ENCODE measurements around the gene KRT35. TPM values are rescaled to one million over a fixed set of nuclear protein-coding genes. Genes with fewer than 3 reads are reported as not detected.

KRT35 gene
- total and polyA plus RNA-seq, 10 of the 15 experiments (the other 5 are each of a cell fraction or from before 2014, with no cell fraction given) = not detected

GRCh38 chr17:41452281-41452680, 28.7 kb downstream of the KRT35 start:
- Histone ChIP-seq H3K4me2 (ENCODE audit: control insufficient read depth, insufficient read depth) (no peak overlapping the region), H3K9me3 (replicated peaks; ENCODE audit: control insufficient read depth, insufficient read depth, low read length) (no peaks in the 10 kb centered on the region), H4K20me1 (ENCODE audit: control insufficient read depth, insufficient read depth) (no peaks in the 10 kb centered on the region; the same call in 1 of the 2 replicates), H3K27ac (ENCODE audit: control insufficient read depth, insufficient read depth) (no peak overlapping the region), H3K4me3 (no peak overlapping the region), H3K4me1 (ENCODE audit: control insufficient read depth, insufficient read depth, low read length) (no peaks in the 10 kb centered on the region), H3K9ac (ENCODE audit: control insufficient read depth, insufficient read depth, low read length) (no peak overlapping the region), H3K36me3 (ENCODE audit: control insufficient read depth in 2 of 2, insufficient read depth in 2 of 2, low read length in 1 of 2) (no peaks in the 10 kb centered on the region), H2AFZ (ENCODE audit: control insufficient read depth, low read depth, low read length) (no peak overlapping the region), H3K27me3 (replicated peaks in 1 of 2; ENCODE audit: control insufficient read depth in 2 of 2, insufficient read depth in 2 of 2, low read length in 1 of 2) (peaks cover 0 to 1% of the 10 kb centered on the region in 2 experiments; a peak in 1 of 4 replicates), H3K79me2 (ENCODE audit: control insufficient read depth, insufficient read depth, low read length) (no peaks in the 10 kb centered on the region)
- no peak for FAIRE-seq
- no peak for ATAC-seq
- intact Hi-C loops (cut with micrococcal nuclease; ENCODE audit: unreplicated experiment) = no loop called here
- in situ Hi-C loops (cut with MboI) = no loop called here
- ChIA-PET POLR2A (no interaction called here), CTCF (interaction anchor here (1.3 to 2.1 kb wide), 2 partner anchors 10 to 96 kb away, joined by 3 to 5 read pairs; no protein-coding TSS in a partner anchor), RAD21 (ENCODE audit: unreplicated experiment) (no interaction called here), SMC1A (ENCODE audit: uncharacterized antibody, unreplicated experiment) (interaction anchor here (0.5 kb wide), 1 partner anchor 9 kb away, joined by 3 read pairs; no protein-coding TSS in a partner anchor)
- TF ChIP-seq ZNF217 (IDR thresholded peaks at IDR 0.05) (no peak), EED (IDR thresholded peaks at IDR 0.05; ENCODE audit: low read depth) (no peak), CREB1 (IDR thresholded peaks at IDR 0.05; ENCODE audit: low read depth) (no peak), SUPT20H (IDR thresholded peaks at IDR 0.05; ENCODE audit: borderline replicate concordance, control insufficient read depth, low read depth, low read length) (no peak), ESRRA (IDR thresholded peaks at IDR 0.05; ENCODE audit: low read length) (no peak), EP300 (IDR thresholded peaks at IDR 0.05; ENCODE audit: borderline replicate concordance in 1 of 2, control insufficient read depth in 1 of 2, low read depth in 2 of 2, low read length in 2 of 2) (no peak), PML (IDR thresholded peaks at IDR 0.05; ENCODE audit: low read length) (no peak), ZSCAN29 (IDR thresholded peaks at IDR 0.05) (no peak), YY1 (IDR thresholded peaks at IDR 0.05; ENCODE audit: low read depth, low read length) (no peak), LARP7 (IDR thresholded peaks at IDR 0.05) (no peak), PAX5 (IDR thresholded peaks at IDR 0.05; ENCODE audit: borderline replicate concordance, low read depth, low read length) (no peak), SMARCA5 (IDR thresholded peaks at IDR 0.05) (no peak), PRDM15 (CRISPR knock-in tag; IDR thresholded peaks at IDR 0.05) (no peak), REST (IDR thresholded peaks at IDR 0.05; ENCODE audit: low read depth, low read length) (no peak)
- WGBS (ENCODE audit: insufficient coverage, insufficient replicate concordance, low lambda C conversion rate, missing lambda C conversion rate) = 21% methylated on average over 4 of the region's 4 CpGs
- no TSS peak for BruUV-seq (replicated peaks)
- DNase-seq (ENCODE audit: low read depth, low spot score) = no peak

All from GM12878 (cell line).